ENCODE measurements around the gene ICA1L.

GRCh38 chr2:202758128-202758527, 113.4 kb downstream of the ICA1L start:
- TF ChIP-seq EZH2 (IDR thresholded peaks at IDR 0.05; ENCODE audit: borderline replicate concordance, low read depth, low read length, poor library complexity, severe bottlenecking): no peak
- TF ChIP-seq CTCF (conservative IDR thresholded peaks at IDR 0.05; ENCODE audit: low read depth, low read length): no peak

Data from A673 (cell line).